Dermis microvascular lymphatic vessel endothelial cell (primary cell): Measurements from ENCODE around the gene API5. TPM values are rescaled to one million over a fixed set of nuclear protein-coding genes. Genes with fewer than 3 reads are reported as not detected.

Experiments
- DNase-seq, 2 donors: peaks; one replicate each; pipeline versions ENCODE4 v3.0.0 to v3.0.0-alpha.2; 2010; ENCODE audit warnings: low read depth in 2 of 2
- total RNA-seq: library from RNA; depleted of rRNA; stranded (reverse); fragments of >200 nt; gene quantifications from 2 replicates; pipeline ENCODE4 v1.2.1, GENCODE V29; 2014

Gene API5
- total RNA-seq, 1 donor from 2014 or later, result 59.1 TPM

DNA sequence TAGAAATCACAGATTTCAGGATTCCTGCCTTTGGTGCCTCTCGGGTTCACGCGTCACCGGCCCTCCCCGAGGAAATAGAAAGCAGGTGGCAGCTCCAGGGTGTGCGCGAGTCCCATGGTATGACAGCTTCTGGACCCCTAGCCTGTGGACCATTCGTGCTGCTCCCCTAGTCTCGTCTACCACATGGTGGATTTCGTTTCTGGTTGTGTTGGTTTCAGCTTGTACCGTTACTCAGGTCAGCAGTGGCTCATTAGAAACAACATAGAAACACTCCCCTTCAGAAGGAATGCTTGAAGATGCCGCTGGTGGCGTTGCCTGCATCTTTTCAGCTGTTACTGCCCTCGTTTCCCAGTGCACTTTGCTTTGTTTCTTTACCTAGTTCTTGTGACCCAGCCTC lies 47.6 kb downstream of the API5 start:
- DNase-seq, result peak in 1 of 2 donors; percentile 44

DNA sequence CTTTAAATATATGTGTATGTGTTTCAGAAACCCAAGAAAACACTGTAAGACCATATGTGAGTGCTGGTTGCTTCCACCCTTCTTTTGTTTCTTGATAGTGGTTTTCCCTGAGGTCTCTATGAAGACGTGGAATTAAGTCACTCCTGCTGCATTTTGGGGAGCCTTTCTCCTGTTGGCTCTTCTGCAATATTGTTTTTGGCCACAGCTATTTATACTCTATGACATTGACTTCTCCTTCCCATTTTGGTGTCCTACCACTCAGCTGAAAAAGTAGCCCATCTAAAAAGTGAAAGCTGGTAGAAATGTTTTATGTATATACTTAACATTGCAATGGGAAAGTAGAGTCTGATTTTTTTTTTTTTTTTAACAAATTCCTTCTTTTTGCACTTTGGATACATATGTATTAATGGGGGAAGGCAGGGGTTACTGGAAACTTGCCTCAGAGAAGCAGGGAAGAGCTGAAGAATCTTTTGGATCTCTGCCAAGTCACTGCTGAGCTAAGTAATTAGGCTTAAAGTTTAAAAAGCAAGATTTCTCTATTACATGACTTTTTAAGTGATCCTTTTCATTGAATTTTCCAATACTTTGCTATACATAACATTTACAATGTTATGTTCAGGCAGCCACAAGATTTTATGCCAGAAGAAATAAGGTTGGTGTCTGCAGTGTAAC lies 48.7 kb downstream of the API5 start:
- DNase-seq, result peak in 1 of 2 donors; percentile 25

DNA sequence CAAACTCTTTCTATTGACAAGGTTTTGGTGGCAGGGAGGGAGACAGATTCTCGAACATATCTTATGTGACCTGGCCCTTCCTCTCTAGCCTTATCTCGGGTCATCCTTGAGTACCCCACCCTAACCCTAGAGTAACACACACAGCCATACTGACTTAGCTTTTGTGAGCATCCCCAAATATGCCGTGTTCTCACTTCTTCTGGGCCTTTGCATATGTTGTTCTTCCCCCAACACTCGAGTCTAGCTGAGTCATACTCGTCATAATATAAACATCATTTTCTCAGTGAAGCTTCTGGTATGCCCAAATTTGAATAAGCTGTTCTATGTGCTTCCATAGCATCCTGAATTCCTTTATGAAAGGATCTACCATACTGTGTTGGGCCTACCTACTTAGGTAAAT lies 54.9 kb downstream of the API5 start:
- DNase-seq, result no peak

DNA sequence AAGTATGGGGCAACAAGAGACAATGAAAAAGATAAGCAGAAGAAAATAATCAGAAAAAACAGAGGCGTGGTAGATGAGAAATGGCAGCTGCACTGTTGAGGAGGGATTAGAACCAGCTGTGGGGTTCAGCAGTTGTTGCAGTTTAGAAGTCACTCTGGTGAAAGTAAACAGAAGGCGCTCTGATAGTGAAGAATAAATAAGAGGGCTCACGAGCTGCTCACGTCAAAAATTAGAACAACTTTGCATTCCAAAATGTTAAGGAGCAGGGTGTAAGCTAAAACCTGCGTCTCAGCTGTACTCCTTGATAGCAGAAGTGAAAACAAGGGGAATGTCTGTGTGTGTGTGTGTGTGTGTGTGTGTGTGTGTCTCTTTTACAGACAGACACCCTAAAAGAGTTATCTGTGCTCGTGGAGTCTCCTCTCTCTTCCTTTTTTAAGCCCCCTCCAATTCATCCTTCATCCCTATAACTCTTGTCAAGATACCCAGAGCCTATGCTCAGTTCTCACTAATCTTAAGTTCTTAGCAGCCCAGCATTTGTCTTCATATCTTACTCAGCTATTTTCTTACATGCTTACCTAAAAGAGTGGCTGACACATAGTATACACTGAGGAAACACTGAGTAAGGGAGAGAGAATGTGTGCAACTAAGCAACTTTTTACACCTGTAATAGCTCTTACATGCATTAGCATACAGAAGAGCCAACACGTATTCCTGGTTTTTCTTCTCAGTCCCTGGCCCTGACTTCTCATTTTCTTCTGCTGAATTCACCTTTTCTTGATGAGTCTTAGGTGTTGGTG lies 55.8 kb downstream of the API5 start:
- no peak for DNase-seq

DNA sequence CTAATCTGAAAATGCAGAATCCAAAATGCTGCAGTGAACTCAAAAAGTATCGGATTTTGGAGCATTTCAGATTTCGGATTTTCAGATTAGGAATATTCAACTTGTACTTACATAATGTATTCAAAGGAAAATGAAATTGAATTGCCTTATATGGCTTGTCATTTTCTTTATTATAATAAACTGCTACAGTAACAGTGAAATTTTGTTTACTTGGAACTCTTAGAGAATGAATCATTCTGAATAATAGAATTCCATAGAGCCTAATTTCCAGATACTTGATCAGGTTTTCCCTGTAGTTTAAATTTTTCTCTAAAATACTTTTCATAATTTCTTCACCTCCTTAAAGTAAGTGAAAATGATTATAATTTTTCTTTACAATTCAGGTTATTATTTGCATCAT lies 64.3 kb downstream of the API5 start:
- DNase-seq, result no peak

- peak in 1 of 2 donors; percentile 25 for DNase-seq
Measured at GRCh38 chr11:43376594-43376993, 64.8 kb downstream of the API5 start.

- no peak for DNase-seq
Measured at GRCh38 chr11:43377389-43377788, 65.6 kb downstream of the API5 start.

DNA sequence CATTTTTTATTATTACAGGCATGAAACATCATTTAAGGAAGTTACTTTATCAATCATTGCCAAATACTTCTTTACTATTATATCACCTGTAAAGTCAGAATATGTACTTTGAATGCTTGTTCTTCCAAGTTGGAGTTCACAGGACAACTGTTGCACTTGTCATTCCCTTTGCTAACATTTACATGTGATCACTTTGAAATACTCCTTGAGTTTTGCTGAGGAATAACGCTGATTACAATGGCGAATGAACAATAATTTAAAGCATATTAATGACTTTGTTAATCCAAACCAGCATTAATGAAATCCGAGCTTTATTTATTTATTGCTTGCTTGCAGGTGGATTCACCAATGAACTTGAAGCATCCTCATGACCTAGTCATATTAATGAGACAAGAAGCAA lies 67.1 kb downstream of the API5 start:
- no peak for DNase-seq

- no peak for DNase-seq
Measured at GRCh38 chr11:43381802-43382201, 70.0 kb downstream of the API5 start.

- no peak for DNase-seq
Measured at GRCh38 chr11:43382614-43383013, 70.8 kb downstream of the API5 start.

GRCh38 chr11:43384393-43384792 lies 72.6 kb downstream of the API5 start:
- no peak for DNase-seq

DNA sequence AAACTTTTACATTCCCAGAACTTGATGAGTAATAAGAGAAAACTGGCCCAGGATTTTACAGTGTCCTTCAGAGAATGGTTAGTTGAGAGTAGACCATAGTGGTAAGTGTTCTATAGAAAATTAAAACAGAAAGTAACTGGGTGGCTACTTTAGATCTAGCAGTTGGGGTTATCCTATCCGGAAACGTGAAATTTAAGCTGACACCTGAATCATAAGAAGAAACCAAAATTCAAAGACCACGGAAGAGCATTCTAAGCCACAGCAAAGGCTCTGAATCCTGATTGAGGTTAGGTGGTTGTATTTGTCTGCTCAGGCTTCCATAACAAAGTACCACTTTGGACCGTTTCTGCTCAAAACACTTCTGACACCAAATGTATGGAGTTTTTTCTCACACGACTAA lies 80.9 kb downstream of the API5 start:
- no peak for DNase-seq

DNA sequence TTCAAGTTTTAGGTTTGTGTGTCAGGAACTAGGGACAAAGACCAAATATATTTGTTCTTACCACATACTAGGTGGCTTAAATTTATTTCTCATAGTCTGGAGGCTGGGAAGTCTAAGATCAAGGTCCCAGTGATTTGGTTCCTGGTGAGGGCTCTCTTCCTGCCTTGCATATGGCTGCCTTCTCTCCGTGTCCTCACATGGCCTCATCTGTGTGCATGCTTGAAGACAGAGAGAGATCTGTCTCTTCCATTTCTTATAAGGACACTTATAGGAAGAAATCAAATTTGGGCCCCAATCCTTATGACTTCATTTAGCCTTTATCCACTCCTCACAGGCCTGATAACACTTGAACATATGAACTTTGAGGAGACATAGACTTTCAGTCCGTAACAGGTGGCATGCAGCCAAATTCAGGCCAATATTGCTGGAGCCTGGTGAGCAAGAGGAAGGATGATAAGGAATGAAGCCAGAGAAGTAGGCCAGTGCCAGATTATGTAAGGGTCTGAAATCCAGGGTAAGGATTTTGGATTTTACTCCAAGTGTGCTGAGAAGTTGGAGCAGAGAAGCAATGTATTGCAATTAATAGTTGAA lies 82.1 kb downstream of the API5 start:
- DNase-seq, result peak in 1 of 2 donors; percentile 12

Other genes with a start within 250 kb of the API5 start
- 38.0 and 58.8 TPM in 2 replicates for gene TTC17, start 46.9 kb downstream of the API5 start, total RNA-seq